Suprapubic skin (tissue), 4 donors: ENCODE data around the gene GATAD2A.

Experiments used
- CTCF ChIP-seq, 2 donors: fragments of 200-600 bp in 1 of 2; fragments of 450-650 bp in 1 of 2; sonication (generic) in 1 of 2; IDR thresholded peaks; one replicate each; pipeline ENCODE4 v1.5.1; 2016 to 2019; ENCODE audit warnings: antibody characterized with exemption in 2 of 2, mild to moderate bottlenecking in 1 of 2, moderate library complexity in 1 of 2
- EP300 ChIP-seq: sonication (generic); formaldehyde crosslinking; IDR thresholded peaks from one replicate; pipeline ENCODE4 v1.6.1; 2017; ENCODE audit warnings: antibody characterized with exemption
- POLR2A ChIP-seq, 2 donors: fragments of 450-650 bp; IDR thresholded peaks; one replicate each; pipeline ENCODE4 v1.6.1; 2017; ENCODE audit warnings: antibody characterized with exemption in 2 of 2, mild to moderate bottlenecking in 2 of 2, moderate library complexity in 2 of 2
- POLR2AphosphoS5 ChIP-seq, 3 donors: sonication (generic); formaldehyde crosslinking; IDR thresholded peaks; one replicate each; pipeline ENCODE4 v1.6.1; 2017; ENCODE audit warnings: antibody characterized with exemption in 3 of 3

DNA sequence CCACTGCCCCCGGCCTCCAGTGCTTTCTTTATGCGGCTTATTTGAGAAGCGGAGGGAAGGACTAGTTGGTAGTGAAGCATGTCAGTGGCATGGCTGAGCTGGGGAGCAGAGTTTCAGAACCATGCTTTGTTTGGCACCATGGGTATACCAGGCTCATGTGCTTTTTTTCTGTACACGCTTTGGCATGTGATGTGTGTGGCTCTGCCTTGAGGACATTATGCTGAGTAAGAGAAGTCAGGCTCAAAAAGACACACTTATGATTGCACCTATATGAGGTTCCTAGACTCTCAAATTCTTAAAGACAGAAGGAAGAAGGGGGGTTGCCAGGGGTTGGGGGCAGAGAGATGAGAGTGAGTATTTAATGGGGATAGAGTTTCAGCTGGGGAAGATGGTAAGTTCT, 21.3 kb downstream of the GATAD2A start:
- TF ChIP-seq POLR2A (IDR thresholded peaks at IDR 0.05) = no peak
- no peak for TF ChIP-seq CTCF (IDR thresholded peaks at IDR 0.05)
- TF ChIP-seq EP300 = no peak
- no peak for TF ChIP-seq POLR2AphosphoS5 (IDR thresholded peaks at IDR 0.05)
